Cardiac fibroblast (primary cell): ENCODE measurements around the gene COL5A2.

Experiments used
- DNase-seq, 2 donors: peaks; one replicate each; pipeline versions ENCODE4 v3.0.0 to v3.0.0-alpha.2; 2010; ENCODE audit warnings: low read depth in 2 of 2
- H3K4me3 ChIP-seq, 2 donors: replicated peaks in 1 of 2; 1 replicate in 1 of 2; 2 replicates in 1 of 2; pipeline ENCODE4 v1.5.1; 2011; ENCODE audit warnings: low read depth in 2 of 2, low read length in 2 of 2, mild to moderate bottlenecking in 2 of 2, moderate library complexity in 1 of 2
- CTCF ChIP-seq: IDR thresholded peaks from one replicate; pipeline ENCODE4 v1.5.1; 2011; ENCODE audit warnings: low read depth, mild to moderate bottlenecking, low read length, inconsistent platforms

Gene COL5A2

GRCh38 chr2:189131991-189132390, 47.6 kb downstream of the COL5A2 start:
- peak in 1 of 2 donors; percentile 55 for DNase-seq
- no peak overlapping the region for H3K4me3 ChIP-seq
- no peak for TF ChIP-seq CTCF

DNA sequence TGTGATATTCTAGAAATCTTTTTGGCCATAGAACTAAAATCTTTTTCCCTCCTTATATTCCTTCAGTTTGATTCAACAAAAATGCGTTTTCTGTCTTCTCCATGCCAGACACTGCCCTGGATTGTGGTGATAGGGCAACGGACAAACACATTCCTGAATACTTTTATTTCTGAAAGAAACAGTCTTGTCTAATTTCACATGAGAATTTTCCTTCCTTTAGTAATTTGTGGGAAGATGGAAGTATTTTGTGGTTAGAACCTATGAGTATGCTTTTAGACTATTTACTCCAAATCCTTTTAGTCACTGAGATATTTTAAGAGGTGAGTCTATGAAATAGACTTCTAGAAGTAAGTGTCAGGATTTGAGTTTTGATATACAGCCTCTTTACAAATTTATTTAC, 49.6 kb downstream of the COL5A2 start:
- no peak overlapping the region for H3K4me3 ChIP-seq
- peak; percentile 74 to 87 for DNase-seq

DNA sequence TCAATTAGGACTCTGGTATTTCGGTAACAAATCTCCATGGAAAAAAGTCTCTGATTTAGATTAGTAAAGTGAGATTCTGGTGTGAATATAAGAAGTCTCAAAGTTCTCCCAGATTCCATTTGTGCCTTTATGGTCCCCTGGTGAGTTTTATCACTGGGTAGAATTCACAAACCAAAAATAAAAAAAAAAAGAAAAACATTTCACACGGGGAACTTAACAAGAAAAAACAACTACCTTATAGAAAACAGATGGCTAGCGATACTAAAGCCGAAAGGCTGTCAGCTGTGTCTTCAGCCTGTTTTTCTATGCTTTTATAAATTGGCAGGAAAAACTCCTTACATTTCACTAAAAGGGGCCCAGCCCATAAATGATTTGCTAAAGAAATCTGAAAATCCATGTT, 50.6 kb downstream of the COL5A2 start:
- DNase-seq: peak; percentile 30 to 49
- no peak overlapping the region for H3K4me3 ChIP-seq
- no peak for TF ChIP-seq CTCF

More for the DNA sequence above, 49.6 kb downstream of the COL5A2 start:
- no peak for TF ChIP-seq CTCF

DNA sequence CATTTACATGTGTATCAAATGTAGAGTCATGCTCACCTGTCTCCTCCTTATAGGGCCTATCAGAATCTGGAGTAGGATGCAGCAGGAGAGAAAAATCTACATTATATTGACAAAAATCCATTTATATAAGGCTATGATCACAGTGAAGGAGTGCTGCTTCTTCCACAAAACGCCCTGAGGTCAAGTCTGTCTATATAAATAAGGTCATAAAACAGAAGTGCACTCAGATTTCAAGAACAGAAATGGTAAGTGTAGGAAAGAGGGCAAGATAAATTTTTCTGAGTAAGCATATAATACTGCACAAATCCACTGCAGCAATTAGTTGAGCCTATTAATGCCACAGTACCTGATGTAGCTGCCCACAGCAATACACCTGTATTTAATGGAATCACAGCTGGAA, 51.8 kb downstream of the COL5A2 start:
- no peak for TF ChIP-seq CTCF
- DNase-seq: no peak

DNA sequence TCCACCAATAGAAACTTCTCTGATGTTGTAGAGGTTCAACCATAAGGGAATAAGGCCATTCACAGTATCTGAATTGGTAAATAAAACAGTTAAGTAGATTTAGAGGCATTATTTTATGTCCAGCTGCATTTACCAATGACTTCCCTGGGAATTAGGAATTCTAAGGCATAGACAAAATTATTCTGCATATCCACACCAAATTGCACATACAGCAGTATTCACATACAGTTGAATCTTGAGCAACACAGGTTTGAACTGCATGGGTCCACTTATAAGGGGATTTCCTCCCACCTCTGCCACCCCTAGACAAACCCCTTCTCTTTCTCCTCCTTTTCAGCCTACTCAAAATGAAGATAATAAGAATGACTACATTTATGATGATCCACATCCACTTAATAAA, 54.4 kb downstream of the COL5A2 start:
- H3K4me3 ChIP-seq: no peak overlapping the region
- TF ChIP-seq CTCF: no peak
- no peak for DNase-seq

More for the DNA sequence above, 51.8 kb downstream of the COL5A2 start:
- no peak overlapping the region for H3K4me3 ChIP-seq

- no peak overlapping the region for H3K4me3 ChIP-seq
- no peak for TF ChIP-seq CTCF
- no peak for DNase-seq
These were observed 55.4 kb downstream of the COL5A2 start for GRCh38 chr2:189124175-189124574.

DNA sequence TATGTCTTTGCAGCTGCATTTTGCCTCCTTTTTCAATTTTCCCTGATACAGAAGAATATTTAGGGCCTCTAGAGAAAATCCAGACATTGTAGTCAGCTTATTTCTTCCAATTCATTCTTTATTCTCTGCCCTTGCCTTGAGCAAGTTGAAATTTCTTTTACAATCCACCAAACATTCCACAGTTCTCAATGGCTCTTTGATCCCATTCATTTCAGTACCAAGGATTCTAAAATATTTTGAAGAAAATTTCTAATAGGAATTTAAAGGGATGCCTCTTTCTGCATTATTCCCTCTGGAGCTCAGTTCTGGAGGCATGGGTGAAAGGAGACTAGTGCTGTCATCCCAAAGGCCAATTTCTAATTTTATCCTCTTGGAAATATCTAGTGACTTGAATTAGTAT, 61.2 kb downstream of the COL5A2 start:
- TF ChIP-seq CTCF: no peak
- no peak for DNase-seq
- H3K4me3 ChIP-seq: no peak overlapping the region
